Adipose tissue (tissue), 3 donors: Measurements from ENCODE around the gene BNIPL. TPM values are rescaled to one million over a fixed set of nuclear protein-coding genes. Genes with fewer than 3 reads are reported as not detected.

Source experiments
- H3K27ac ChIP-seq: one replicate; pipeline ENCODE4 v1.5.1; 2013; ENCODE audit warnings: low read depth, low read length
- WGBS, 3 donors: extraction: QIAGEN DNeasy Blood & Tissue Kit; methylation state at CpG; one replicate each; pipeline ENCODE4 v1.1.7; 2013; 5-methylcytosine and 5-hydroxymethylcytosine counted together
- polyA plus RNA-seq, 3 donors: library from polyadenylated mRNA; stranded (reverse); fragments of 200-250 nt; gene quantifications; one replicate each; pipeline ENCODE4 v1.2.3, GENCODE V29; 2013
- donor health status: healthy with polysubstance abuse.
- donor health status: Bipolar disorder and iron deficiency.
- donor health status: healthy.

BNIPL gene
- polyA plus RNA-seq, 3 donors: 0.16 to 1.1 (median 0.34) TPM

DNA sequence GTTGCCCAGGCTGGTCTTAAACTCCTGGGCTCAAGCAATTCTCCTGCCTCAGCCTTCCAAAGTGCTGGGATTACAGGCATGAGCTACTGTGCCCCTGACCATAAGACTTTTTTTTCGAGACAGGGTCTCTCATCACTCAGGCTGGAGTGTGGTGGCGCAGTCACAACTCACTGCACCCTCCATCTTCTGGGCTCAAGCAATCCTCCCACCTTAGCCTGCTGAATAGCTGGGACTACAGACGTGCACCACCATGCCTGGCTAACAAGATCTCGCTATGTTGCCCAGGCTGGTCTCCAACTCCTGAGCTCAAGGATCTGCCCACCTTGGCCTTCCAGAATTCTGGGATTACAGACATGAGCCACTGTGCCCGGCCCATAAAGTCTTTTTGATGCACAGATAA is 13.1 kb downstream of the BNIPL start:
- WGBS, 3 donors: 90 to 93% (median 92%) methylated on average over 5 of the region's 5 CpGs
- no peak overlapping the region for H3K27ac ChIP-seq

DNA sequence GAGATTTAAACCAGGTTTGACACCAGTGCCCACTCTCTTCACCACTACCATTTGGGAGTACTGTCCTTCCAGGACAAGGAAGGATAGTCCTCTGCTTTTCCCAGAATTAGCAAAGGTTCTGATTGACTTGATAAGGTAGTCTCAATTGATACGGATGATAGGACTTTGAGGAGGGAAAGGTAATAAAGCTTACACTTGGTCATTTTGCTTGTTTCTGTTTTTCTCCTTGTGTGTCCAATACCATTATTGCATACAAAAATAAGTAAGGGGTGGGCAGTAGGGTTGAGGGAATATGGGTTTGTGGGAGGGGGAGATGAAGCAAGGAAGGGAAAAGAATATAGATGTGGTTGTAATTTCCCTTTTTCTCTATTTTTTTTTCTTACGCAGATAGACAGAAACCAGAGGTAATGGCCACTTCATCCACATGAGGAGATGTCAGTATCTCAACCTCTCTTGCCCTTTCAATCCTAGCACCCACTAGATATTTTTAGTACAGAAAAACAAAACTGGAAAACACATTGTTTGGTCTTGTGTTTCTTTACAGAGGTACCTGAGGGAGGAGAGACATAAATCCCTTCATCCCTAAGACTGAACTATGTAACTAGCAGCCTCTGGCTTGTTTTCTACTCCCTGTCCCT is 13.8 kb downstream of the BNIPL start:
- no peak overlapping the region for H3K27ac ChIP-seq
- 78 to 86% (median 84%) methylated on average over 2 of the region's 2 CpGs for WGBS, 3 donors

DNA sequence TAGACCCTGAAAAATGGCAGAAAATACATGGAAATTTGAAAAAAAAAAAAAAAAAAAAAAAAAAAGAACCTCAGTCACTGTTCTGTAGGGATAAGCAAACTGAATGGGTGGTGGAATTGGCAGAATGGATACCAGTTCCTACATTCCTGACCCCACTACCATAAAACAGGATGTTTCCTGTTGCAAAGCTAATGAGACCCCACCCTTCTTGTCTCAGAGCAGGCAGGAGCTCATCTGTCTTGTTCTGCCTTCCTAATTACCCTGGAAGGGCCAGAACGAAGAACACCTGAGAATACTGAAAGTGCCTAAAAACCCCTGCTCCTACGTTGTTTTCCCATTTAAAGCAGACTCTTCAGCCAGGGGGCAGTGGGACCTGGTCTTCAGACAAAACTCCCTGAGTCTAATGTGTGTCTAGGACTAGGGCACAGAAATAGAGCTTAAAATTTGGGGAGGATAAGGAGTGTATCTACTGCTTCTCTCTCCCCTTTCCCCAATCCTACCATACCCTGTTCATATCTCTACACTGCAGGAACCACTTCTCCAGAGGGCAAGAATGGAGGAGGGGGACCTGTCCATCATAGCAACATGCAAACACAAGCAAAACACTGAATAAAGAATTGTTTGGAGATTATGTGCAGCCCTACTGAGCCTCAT is 15.1 kb downstream of the BNIPL start:
- no peak overlapping the region for H3K27ac ChIP-seq
- WGBS, 3 donors: 70 to 88% (median 78%) methylated on average over 2 of the region's 2 CpGs

DNA sequence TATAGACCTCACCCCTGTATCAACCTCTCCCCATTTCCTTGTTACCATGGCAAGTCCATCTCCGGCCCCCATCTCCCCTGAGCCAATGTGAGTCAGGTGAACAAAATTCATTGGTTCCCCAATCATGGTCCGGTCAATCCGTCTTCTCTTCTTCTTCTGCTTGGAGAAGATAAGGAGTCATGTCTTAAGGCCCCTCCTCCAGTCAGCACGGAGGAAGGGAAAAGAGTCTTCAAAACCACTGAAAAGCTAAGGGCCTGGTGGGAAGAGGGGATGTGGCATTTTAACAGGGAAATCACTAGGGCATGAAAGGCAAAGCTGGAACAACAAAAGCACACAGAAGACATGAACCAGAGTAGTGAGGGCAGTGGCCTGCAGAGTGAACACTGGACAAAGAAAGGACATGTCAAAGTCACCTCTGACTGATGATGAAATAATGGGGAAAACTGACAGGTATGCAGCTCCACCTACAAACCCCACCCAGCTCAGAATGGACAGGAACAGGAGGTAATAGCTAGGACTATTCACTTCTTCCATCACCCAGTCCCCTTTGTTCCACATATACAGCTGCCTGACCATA is 18.7 kb downstream of the BNIPL start:
- 83 to 89% (median 88%) methylated on average over 4 of the region's 4 CpGs for WGBS, 3 donors
- H3K27ac ChIP-seq: no peak overlapping the region

GRCh38 chr1:151055581-151055980 is 19.2 kb downstream of the BNIPL start:
- no peak overlapping the region for H3K27ac ChIP-seq
- 43 to 48% (median 46%) methylated on average over 2 of the region's 2 CpGs for WGBS, 3 donors

- no peak overlapping the region for H3K27ac ChIP-seq
- 34 to 68% (median 43%) methylated on average over 2 of the region's 2 CpGs for WGBS, 3 donors
Measured at GRCh38 chr1:151056149-151056548, 19.8 kb downstream of the BNIPL start.

GRCh38 chr1:151058692-151059091 is 22.3 kb downstream of the BNIPL start:
- peak overlapping the region; percentile 83 for H3K27ac ChIP-seq
- 0 to 2% (median 1%) methylated on average over 10 of the region's 10 CpGs for WGBS, 3 donors

DNA sequence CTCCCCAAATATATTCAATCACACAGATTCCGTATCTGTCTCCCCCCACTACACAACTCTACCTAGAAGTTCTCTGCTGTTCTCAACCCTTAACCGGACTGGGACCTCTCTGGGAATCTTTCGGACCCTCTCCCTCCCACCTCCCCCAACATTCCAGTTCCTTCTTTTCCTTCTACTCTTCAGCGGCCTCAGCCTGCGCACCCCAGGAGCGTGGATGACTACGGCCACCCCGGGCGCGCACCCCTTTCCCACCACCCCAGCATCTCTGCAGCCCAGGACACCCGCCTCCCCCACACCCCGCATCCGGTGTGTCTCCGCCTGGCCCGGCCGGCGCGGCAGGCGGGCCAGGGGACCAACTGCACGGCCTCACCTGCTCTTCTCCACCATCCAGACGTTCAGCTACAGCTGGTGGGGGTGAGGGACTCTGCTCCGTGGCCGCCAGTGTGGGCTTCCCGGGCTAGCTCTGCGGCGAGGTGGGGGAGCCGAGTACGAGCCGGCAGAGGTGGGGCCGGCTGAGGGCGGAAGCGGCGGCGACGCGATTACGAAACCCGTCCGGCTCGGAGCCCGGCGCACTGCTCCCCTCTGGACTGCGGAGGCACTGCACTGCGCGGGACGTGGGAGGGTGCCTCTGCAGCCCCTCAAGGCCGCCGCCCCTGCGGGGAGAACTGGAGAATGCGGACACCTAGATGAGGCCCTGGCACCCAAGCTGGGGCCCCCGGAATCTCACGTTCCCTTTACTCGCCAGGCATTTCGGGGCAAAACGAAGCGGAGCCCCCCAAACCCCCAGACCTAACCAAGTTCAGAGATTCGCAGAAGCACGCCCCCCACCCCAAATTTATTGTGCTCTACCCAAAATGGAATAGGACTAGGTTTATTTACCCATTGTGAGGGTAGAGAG is 23.0 kb downstream of the BNIPL start, which contains the start of gene CDC42SE1:
Gene CDC42SE1 (minus strand): TSS at position 514 of the 898 bp plus-strand sequence. CDS start 3,892 bp downstream, outside the sequence.
- WGBS, 3 donors: 0 to 1% (median 0%) methylated on average over 49 to 58 of the region's 58 CpGs
- peak within 1 kb of the TSS; percentile 83 for H3K27ac ChIP-seq

- 1 to 4% (median 3%) methylated on average over 15 of the region's 15 CpGs for WGBS, 3 donors
- peak within 1 kb of the TSS; percentile 83 for H3K27ac ChIP-seq
Measured at GRCh38 chr1:151060007-151060656, 23.7 kb downstream of the BNIPL start, which contains the start of gene MLLT11. TSS of gene MLLT11 (plus strand) at chr1:151060397. CDS start at chr1:151067225, 6,828 bp downstream.

GRCh38 chr1:151060657-151061421 is 24.5 kb downstream of the BNIPL start:
- H3K27ac ChIP-seq: no peak overlapping the region
- 64 to 69% (median 68%) methylated on average over 4 of the region's 4 CpGs for WGBS, 3 donors

DNA sequence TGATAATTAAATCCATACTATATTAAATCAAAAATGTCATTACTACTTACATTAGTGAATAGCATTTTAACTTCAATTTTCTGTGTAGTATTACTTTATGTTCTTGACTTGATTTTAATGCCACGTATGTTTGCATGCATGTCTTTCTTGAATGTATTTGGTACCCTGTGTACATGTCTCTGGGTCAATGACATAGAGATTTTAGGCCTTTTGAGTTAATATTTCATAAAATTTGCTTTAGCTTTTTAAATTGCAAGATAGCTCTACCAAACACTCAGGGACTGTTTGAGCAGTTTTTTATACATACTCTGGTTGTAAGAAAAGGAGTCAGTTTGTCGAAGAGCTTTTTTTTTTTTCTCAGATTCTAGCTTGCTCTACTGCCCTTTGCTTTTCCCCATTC is 25.3 kb downstream of the BNIPL start:
- H3K27ac ChIP-seq: no peak overlapping the region
- 80 to 91% (median 86%) methylated on average over 2 of the region's 2 CpGs for WGBS, 3 donors

DNA sequence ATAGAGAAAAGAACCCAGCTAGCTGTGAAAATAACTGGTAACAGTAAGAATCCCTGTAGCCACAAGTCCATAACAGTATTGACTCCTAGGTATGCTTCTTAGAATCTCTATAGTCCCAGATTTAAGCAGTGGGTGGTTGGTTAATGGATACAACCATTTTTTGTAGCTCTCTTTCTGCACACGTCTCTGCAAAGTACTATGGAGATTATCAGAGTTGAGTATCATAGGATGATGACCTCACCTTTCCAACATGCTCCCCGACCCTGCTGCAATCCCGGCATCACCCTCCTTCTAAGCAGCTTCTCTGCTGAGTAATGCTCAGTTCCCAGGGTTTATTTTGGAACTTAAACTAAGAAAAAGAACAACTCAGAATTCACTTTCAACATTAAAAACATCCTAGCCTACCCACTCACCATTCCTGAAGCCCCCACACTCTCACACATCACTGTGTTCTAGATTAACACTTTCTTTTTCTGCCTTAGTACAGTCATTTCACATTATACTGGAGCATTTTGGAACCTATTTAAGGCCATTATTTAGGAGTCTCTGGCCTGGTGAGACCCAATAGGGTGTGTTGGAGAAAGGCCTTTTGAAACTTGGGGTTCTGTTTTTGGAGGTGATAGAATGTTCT is 26.5 kb downstream of the BNIPL start:
- H3K27ac ChIP-seq: no peak overlapping the region
- 73 to 85% (median 75%) methylated on average over 3 of the region's 3 CpGs for whole genome bisulfite sequencing, 3 donors

DNA sequence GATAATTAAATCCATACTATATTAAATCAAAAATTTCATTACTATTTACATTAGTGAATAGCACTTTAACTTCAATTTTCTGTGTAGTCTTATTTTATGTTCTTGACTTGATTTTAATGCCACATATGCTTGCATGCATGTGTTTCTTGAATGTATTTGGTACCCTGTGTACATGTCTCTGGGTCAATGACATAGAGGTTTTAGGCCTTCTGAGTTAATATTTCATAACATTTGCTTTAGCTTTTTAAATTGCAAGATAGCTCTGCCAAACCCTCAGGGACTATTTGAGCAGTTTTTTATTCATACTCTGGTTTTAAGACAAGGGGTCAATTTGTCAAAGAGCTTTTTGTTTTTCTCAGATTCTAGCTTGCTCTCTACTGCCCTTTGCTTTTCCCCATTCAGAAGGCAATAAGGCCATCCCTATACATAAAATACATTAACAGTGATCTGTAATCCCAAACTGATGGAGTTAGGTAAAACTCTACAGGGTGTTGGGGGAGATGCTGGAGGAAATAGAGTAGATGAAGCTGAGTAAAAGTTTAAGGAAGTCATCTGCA is 28.8 kb downstream of the BNIPL start:
- no peak overlapping the region for H3K27ac ChIP-seq

- WGBS, 3 donors: 74 to 92% (median 91%) methylated on average over 4 of the region's 4 CpGs
- no peak overlapping the region for H3K27ac ChIP-seq
Measured at GRCh38 chr1:151067185-151067584, 30.8 kb downstream of the BNIPL start.

GRCh38 chr1:151069103-151069486 is 32.7 kb downstream of the BNIPL start:
- no peak overlapping the region for H3K27ac ChIP-seq

DNA sequence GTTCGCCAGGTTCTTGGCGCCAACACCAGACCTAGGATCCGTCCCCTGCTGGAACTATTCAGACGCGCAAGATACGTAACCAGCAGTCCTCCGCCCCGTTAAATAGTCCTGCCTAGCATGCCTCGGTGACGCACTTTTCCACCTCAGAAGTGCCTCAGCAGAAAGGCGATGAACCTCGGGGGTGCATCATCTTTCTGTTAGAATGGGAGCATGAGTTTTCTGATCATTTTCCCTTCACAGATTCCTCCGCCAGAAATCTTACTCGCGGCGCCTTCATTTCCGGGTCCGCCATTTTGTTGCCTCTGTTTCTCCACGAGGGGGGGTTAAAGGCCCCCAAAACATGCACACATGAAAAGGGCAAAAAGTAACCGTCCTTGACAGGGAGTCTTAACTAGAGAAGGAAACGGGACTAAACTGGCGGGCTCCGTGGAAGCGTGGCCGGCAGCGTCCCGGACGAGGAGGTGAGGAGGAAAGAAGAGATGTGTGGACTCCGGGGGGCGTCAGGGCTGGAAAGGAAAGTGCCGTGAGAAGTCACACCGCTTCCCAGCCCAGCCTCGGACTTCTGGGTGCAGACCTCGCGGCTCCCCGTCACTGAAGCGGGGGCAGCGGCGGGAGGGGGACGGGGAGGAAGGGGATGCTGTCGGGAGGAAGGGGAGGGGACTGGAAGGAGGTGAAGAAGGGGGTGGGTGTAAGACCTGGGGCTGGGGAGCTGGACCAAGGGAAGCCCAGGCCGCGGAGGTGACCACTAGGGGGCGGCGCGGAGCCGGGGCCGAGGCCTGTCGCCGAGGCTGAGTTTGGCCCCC is 34.3 kb downstream of the BNIPL start, which contains the start of gene GABPB2:
Gene GABPB2 (plus strand): TSS at position 288 of the 803 bp plus-strand sequence. CDS start 17,429 bp downstream, outside the sequence.
- 0% methylated on average over 44 to 50 of the region's 50 CpGs for WGBS, 3 donors
- H3K27ac ChIP-seq: peak within 1 kb of the TSS; percentile 63

More at GRCh38 chr1:151069103-151069486, 32.7 kb downstream of the BNIPL start:
- WGBS, 3 donors: 82 to 87% (median 86%) methylated on average over 5 of the region's 5 CpGs
